Esophagus squamous epithelium (tissue), 5 donors: ENCODE data around the gene SMAP2. TPM values are rescaled to one million over a fixed set of nuclear protein-coding genes. Genes with fewer than 3 reads are reported as not detected.

Source experiments
- DNase-seq: peaks from one replicate; lab custom pipeline; 2025; lab: John Stamatoyannopoulos, UW
- H3K27ac ChIP-seq, 4 donors: fragments of 200-600 bp; sonication (generic); one replicate each; pipeline ENCODE4 v1.5.1; 2016 to 2019; ENCODE audit warnings: mild to moderate bottlenecking in 1 of 4
- H3K27me3 ChIP-seq, 4 donors: fragments of 200-600 bp; sonication (generic); 1 replicate in 3 of 4; 2 replicates in 1 of 4; pipeline versions ENCODE4 v1.5.1 to v1.6.0; 2017 to 2021; ENCODE audit warnings: antibody characterized with exemption in 1 of 4
- H3K36me3 ChIP-seq, 3 donors: fragments of 200-600 bp; sonication (generic); one replicate each; pipeline ENCODE4 v1.5.1; 2016 to 2019
- H3K4me1 ChIP-seq, 3 donors: fragments of 200-600 bp; sonication (generic); one replicate each; pipeline ENCODE4 v1.5.1; 2017 to 2019
- H3K4me3 ChIP-seq, 4 donors: fragments of 200-600 bp; sonication (generic); 1 replicate in 3 of 4; 2 replicates in 1 of 4; pipeline ENCODE4 v1.5.1; 2016 to 2019; ENCODE audit warnings: mild to moderate bottlenecking in 2 of 4, moderate library complexity in 1 of 4
- H3K9me3 ChIP-seq, 3 donors: fragments of 200-600 bp; sonication (generic); one replicate each; pipeline ENCODE4 v1.5.1; 2016 to 2019
- CTCF ChIP-seq, 6 experiments: fragments of 450-650 bp in 4 of 6; fragments of 200-600 bp in 2 of 6; sonication (generic) in 2 of 6; IDR thresholded peaks; one replicate each; pipeline ENCODE4 v1.5.1; 2016 to 2019; ENCODE audit warnings: antibody characterized with exemption in 6 of 6, mild to moderate bottlenecking in 4 of 6, moderate library complexity in 4 of 6
- POLR2A ChIP-seq, 4 donors: fragments of 450-650 bp; IDR thresholded peaks; one replicate each; pipeline ENCODE4 v1.6.1; 2017; ENCODE audit warnings: antibody characterized with exemption in 4 of 4, mild to moderate bottlenecking in 4 of 4, moderate library complexity in 3 of 4
- WGBS, 2 donors: methylation state at CpG; one replicate each; pipeline ENCODE4 v1.1.5; 2018; 5-methylcytosine and 5-hydroxymethylcytosine counted together
- intact Hi-C: fragments of 100-400 bp; cut with DNase I; formaldehyde crosslinking; loops from one replicate; pipeline ENCODE4 v1.15.0; 2022
- total RNA-seq, 4 donors: library from RNA; depleted of rRNA; stranded (reverse); fragments of >200 nt; gene quantifications; one replicate each; pipeline ENCODE4 v1.1.0, GENCODE V29; 2016
- donor health status: DM: yes; HTN: yes; CAD: no.

The SMAP2 gene
- total RNA-seq, 4 donors from 2014 or later: 15.1 to 34.9 (median 23.8) TPM

- TF ChIP-seq CTCF (IDR thresholded peaks at IDR 0.05) (no peak), POLR2A (IDR thresholded peaks at IDR 0.05) (peak in 1 of 4 donors; percentile 13)
- Histone ChIP-seq H3K27ac (peak overlapping the region in 1 of 4 donors; percentile 9), H3K4me3 (no peak overlapping the region), H3K27me3 (no peaks in the 10 kb centered on the region), H3K9me3 (no peaks in the 10 kb centered on the region), H3K36me3 (peaks cover 0 to 59% (median 9%) of the 10 kb centered on the region in 3 donors), H3K4me1 (peaks cover 0 to 7% (median 0%) of the 10 kb centered on the region in 3 donors)
- intact Hi-C loops: no loop called here
- no peak for DNase-seq
- 83 to 84% methylated on average over 4 of the region's 4 CpGs for WGBS, 2 donors
Observed at GRCh38 chr1:40423264-40423642, 49.7 kb downstream of the SMAP2 start.

GRCh38 chr1:40423951-40424618, 50.6 kb downstream of the SMAP2 start:
- no peak overlapping the region for H3K4me3 ChIP-seq
- peak overlapping the region in 1 of 4 donors; percentile 9 for H3K27ac ChIP-seq
- peaks cover 0 to 7% (median 0%) of the 10 kb centered on the region in 3 donors for H3K4me1 ChIP-seq
- WGBS, 2 donors: 93 to 94% methylated on average over 6 of the region's 6 CpGs
- no peaks in the 10 kb centered on the region for H3K27me3 ChIP-seq
- H3K9me3 ChIP-seq: no peaks in the 10 kb centered on the region
- TF ChIP-seq POLR2A (IDR thresholded peaks at IDR 0.05) (no peak), CTCF (IDR thresholded peaks at IDR 0.05) (no peak)
- DNase-seq: no peak
- H3K36me3 ChIP-seq: peaks cover 0 to 51% (median 9%) of the 10 kb centered on the region in 3 donors
- intact Hi-C loops: no loop called here

- no peaks in the 10 kb centered on the region for H3K9me3 ChIP-seq
- no peak overlapping the region for H3K4me3 ChIP-seq
- TF ChIP-seq CTCF (IDR thresholded peaks at IDR 0.05) (no peak), POLR2A (IDR thresholded peaks at IDR 0.05) (no peak)
- no peaks in the 10 kb centered on the region for H3K27me3 ChIP-seq
- 63 to 87% methylated on average over 4 of the region's 4 CpGs for WGBS, 2 donors
- peaks cover 0 to 7% (median 0%) of the 10 kb centered on the region in 3 donors for H3K4me1 ChIP-seq
- no peak overlapping the region for H3K27ac ChIP-seq
- H3K36me3 ChIP-seq: peaks cover 0 to 40% (median 9%) of the 10 kb centered on the region in 3 donors
- intact Hi-C loops: no loop called here
- no peak for DNase-seq
Observed at GRCh38 chr1:40425198-40425597, 51.7 kb downstream of the SMAP2 start.

DNA sequence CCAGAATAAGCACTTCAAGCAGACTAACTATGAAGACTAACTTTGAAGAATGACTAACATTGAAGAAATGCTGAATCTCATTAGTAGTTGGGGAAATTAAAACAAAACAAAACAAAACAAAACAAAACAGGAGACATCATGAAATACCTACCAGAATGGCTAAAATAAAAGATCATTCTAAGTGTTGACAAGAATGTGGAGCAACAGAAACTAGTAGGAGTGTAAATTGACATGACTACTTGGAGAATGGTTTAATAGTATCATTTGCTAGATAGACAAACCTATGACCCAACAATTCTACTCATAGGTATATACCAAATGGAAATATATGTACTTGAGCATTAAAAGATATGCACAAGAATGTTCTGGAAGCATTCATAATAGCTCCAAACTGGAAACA, 57.9 kb downstream of the SMAP2 start:
- Histone ChIP-seq H3K4me1 (no peaks in the 10 kb centered on the region), H3K27ac (no peak overlapping the region), H3K4me3 (no peak overlapping the region), H3K9me3 (no peaks in the 10 kb centered on the region), H3K27me3 (no peaks in the 10 kb centered on the region), H3K36me3 (no peaks in the 10 kb centered on the region)
- DNase-seq: no peak
- intact Hi-C loops: no loop called here
- TF ChIP-seq CTCF (IDR thresholded peaks at IDR 0.05) (no peak), POLR2A (IDR thresholded peaks at IDR 0.05) (no peak)

GRCh38 chr1:40432644-40433390, 59.3 kb downstream of the SMAP2 start:
- Histone ChIP-seq H3K36me3 (no peaks in the 10 kb centered on the region), H3K9me3 (no peaks in the 10 kb centered on the region), H3K27me3 (no peaks in the 10 kb centered on the region), H3K4me3 (no peak overlapping the region), H3K27ac (no peak overlapping the region), H3K4me1 (no peaks in the 10 kb centered on the region)
- WGBS, 2 donors: 60 to 82% methylated on average over 2 to 3 of the region's 3 CpGs
- DNase-seq: no peak
- TF ChIP-seq CTCF (IDR thresholded peaks at IDR 0.05) (no peak), POLR2A (IDR thresholded peaks at IDR 0.05) (no peak)
- intact Hi-C loops: no loop called here
